HG03159 (cell line): ENCODE data around the gene MED9.

Experiments used
- ATAC-seq: cut with Tn5 transposase; IDR thresholded peaks from one replicate; pipeline ENCODE4 v1.9.1; 2021; ENCODE audit warnings: mild to moderate bottlenecking, moderate library complexity; ENCODE audit not compliant: unreplicated experiment

The MED9 gene

GRCh38 chr17:17533901-17534441, 57.2 kb downstream of the MED9 start:
- ATAC-seq = no peak

GRCh38 chr17:17535957-17536356, 59.2 kb downstream of the MED9 start:
- no peak for ATAC-seq

DNA sequence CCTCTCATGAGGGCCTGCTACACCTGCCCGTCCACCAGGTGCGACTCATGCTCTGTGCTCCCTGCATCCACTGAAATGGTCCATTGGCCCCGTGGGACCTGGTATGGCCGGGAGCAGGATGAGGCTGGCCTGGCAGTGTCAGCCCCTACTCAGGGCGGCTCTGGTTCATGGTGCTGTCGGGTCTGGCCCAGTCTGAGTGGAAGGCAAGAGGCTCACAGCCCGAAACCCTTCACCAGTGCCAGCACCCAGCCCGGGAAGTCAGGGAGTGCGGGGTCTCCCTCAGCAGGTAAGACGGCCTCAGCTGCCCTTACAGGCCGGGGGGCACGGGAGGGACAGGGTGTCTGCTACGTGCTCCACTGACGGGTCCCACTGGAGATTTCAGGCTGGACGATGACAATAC, 59.9 kb downstream of the MED9 start:
- ATAC-seq = no peak

GRCh38 chr17:17537311-17538099, 60.7 kb downstream of the MED9 start:
- ATAC-seq = no peak

DNA sequence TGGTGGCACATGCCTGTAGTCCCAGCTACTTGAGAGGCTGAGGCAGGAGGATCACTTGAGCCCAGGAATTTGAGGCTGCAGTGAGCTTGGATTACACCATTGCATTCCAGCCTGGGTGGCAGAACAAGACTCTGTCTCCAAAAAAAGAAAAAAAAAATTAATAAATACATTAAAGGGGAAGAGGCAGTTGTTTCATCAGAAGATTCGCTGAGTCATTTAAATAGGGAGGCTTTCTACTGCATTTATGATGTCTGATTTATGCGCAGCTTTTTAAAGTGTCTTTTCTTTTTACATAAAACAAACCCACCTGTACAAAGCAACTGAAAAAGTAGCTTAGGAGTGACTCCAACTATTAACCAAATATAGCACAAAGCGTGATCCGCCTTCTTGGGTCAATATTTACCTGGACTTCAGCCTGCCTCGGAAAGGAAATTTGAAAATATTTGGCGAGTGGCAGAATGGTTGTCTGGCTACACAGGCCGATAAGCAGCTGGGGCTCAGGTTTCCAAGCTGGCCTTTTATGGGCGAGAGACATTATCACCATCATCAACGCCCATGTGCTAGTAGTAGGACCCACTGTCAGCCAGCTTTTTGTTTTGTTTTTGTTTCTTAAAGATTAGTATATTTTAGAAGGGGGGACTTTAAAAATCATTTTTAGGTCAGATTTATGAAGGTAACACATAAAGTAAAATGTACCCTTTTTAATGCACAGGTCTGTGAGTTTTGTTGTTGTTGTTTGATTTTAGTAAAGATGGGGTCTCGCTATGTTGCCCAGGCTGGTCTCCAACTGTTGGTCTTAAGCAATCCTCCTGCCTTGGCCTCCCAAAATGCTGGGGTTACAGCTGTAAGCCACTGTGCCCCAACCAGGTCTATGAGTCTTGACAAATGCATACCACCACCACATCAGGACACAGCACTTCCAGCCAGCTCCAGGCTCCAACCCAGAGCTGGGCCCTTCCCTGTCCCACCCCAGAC, 61.9 kb downstream of the MED9 start:
- ATAC-seq = no peak

- no peak for ATAC-seq
Measured at GRCh38 chr17:17539591-17539990, 62.8 kb downstream of the MED9 start.

GRCh38 chr17:17540278-17540906, 63.6 kb downstream of the MED9 start:
- no peak for ATAC-seq

DNA sequence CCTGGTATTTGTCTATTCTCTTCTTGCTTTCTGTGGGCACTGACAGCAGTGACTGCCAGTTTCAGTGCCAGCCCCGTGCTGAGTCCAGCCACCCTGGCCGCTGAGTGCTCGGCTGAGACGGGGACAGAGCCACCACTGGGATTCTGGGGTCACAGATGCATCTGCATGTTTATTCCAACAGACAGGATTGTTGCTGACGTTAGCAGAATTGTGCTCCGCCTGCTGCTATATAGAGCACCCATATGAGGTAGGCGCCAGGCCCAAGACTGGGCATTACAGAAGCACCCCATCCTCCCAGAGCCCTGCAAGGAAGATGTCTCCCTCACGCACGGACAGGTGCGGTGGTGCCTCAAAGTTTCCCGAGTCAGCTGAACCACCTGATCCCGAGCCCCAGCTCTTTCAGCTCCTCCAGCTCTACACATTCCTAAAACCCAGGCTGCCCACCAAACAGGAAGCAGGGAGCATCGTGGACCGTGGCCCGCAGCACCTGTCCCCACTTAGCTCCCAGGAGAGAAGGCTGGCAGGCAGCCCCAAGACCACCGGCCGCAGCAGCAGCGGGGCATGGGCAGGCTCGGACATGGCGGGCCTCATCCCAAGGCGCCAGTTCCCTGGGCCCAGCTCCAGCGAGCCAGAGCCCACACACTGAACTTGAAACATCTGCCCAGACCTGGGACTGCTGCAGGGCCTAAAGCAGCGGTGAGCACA, 64.3 kb downstream of the MED9 start:
- ATAC-seq = no peak

- ATAC-seq = no peak
Measured at GRCh38 chr17:17541640-17542001, 64.8 kb downstream of the MED9 start.
